ENCODE data around the gene PSMB7.

The PSMB7 gene

DNA sequence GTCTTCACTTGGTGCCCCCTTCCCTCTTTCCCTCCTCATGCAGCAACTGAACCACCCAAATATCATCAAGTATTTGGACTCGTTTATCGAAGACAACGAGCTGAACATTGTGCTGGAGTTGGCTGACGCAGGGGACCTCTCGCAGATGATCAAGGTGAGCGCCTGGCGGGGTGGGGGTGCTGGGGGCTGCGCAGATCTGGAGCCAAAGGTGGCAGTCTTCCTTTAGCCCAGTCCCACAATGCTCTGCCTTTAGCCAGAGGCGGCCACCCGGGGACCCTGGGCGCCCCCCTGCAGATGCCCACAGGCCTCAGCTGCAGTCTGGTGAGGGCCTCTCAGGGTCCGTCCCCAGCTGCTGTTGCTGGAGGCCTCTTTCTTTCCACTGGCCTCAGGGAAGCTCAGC is 93.8 kb downstream of the PSMB7 start:
- no peak for DNase-seq

DNA sequence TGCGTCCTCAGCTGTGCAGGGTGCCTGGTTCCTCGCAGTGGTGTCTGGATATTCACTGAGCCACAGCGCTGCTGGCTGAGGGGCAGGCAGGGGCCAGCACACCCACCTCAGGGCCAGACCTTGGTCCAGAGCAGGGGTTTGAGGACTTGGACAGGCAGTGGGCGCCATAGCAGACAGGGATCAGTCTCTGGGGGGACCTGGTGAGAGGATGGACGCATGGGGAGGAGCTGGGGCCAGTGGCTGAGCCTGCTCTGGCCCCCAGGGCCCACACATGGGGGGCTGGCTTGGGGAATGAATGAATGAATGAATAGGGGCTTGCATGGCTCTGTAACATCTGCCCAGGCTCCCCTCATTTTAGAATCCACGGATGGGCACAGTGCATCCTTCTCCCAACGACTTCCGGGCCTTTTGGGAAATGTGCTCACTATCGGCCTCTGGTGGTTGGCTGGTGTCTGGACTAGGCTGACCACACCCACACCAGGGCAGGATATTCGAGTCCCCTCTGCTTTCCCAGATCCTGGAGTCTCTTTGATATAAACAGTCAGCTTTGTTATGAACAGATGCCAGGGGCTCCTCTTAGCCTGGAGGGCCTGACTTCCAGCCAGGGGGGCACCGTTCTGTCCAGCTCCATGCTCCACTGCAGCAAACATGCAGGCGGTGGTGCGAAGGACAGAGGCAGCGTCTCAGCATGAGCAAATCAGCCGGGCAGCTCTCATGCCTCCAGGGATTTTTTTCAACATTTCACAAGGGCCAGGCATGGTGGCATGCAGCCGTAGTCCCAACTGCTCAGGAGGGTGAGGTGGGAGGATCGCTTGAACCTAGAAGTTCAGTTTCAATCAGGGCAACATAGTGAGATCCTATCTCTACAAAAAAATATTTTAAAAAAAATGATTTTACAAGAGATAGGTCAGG is 94.9 kb downstream of the PSMB7 start:
- DNase-seq: peak; percentile 62 to 78 (median 76)

DNA sequence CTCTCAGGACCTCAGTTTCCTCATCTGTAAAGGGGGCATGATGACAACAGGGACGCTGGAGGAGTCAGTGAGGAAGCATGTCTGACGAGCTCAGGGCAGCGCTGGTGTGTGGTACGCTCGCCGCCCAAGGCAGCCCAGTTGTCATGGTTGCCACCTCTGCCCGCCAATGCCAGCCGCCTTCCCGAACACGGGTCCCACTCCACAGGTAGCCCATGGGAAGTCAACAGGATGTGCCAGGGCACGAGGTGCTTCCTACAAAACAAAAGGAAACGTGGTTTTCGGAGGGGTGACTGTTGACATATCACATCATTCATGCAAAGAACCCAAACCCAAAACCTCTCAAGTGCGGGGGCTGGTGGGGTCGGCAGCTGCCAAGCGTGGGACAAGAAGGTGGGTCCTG is 99.4 kb downstream of the PSMB7 start:
- no peak for DNase-seq

DNA sequence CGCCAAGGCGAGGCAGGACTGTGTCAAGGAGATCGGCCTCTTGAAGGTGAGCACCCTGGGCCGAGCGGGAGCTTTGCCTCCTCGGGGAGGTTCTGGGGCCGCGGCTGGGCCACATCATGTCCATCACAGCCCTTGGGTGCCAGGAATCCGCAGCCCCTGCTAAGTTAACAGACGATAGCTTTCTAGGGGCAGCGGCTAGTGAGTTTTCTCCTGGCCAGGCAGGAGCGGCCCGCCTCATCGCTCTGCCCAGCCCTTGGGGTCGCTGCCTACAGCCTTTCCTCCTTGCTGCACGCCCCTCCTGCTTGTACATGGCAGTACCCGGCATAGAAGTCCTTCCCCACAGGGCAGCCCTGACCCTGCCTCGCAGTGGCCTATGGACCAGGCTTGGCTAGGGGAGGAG is 101.3 kb downstream of the PSMB7 start:
- no peak for DNase-seq

DNA sequence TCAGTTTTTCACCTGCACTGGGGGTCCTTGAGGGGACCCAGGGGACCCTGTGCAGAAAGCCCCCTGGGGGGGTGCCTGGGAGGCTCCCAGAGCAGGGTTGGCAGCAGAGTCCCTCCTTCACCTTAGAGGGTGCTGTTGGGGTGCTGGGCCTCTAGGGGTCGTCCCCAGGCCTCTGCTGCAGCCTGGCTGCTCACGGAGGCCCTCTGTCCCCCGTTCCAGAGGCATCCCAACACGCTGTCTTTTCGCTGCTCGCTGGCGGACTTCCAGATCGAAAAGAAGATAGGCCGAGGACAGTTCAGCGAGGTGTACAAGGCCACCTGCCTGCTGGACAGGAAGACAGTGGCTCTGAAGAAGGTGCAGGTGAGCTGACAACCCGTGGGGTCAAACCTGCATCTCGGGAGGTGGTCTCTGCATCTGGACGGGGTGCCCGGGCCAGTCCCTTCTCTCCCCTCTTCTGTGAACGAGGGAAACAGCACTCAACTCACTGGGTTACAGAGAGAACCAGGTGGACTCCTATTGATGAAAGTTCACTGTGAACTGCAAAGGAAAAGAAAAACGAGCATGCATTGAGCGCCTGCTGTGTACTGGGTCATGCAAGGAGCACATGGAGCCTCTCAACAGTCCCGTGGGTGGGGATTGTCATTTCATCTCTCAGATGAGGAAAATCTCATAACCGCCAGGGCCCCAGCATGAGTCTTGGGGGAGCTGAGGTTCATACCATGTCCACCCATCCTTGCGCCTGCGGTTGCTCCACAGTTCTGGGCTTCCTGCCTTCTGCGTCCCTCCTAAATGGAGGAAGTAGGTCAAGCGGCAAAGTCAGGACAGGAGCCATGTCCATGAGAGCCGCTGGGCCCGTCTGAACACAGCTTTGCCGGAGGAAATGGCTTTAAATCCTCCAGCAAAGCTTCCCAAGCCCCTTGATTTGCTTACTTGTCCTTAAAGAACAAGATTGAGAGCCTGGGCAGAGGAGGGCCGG is 102.7 kb downstream of the PSMB7 start:
- no peak for DNase-seq

DNA sequence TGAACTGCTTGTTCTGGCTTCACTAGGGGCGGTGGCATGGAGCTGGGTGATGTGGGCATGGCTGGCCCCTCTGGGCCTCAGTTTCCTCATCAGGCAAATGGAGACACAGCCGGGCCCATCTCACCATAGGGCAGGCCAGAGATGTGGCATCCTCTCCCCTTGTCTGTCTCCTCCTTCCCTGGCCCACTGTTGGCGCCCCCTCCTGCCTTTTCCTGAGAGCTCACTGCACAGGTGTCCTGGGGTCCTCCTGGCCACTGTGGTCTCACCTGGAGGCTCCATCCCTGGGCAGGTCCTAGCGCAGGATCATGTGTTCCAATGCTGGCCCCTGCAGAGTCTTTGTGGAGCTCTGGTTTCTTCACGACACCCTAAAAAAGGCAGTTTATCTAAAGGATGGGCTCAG is 104.0 kb downstream of the PSMB7 start:
- no peak for DNase-seq

DNA sequence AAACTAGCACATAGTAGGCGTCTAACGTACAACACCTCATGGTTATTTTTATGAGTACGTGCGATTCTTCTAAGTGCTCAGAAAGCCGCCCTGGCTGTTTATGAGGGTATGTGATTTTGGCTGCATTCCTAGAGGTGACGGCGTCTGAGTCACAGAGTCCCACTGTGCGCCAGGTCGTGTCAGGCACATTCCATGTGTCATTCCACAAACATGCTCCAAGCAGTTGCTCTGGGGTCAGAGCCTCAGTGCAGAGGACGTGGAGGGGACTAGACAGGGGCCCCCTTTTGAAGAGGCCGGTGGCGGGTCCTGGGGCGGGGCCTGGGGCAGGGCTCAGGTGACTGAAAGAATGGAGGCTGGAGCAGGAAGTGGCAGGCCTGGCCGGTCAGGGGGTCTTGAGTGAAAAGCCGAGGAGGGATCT is 105.6 kb downstream of the PSMB7 start:
- no peak for DNase-seq

DNA sequence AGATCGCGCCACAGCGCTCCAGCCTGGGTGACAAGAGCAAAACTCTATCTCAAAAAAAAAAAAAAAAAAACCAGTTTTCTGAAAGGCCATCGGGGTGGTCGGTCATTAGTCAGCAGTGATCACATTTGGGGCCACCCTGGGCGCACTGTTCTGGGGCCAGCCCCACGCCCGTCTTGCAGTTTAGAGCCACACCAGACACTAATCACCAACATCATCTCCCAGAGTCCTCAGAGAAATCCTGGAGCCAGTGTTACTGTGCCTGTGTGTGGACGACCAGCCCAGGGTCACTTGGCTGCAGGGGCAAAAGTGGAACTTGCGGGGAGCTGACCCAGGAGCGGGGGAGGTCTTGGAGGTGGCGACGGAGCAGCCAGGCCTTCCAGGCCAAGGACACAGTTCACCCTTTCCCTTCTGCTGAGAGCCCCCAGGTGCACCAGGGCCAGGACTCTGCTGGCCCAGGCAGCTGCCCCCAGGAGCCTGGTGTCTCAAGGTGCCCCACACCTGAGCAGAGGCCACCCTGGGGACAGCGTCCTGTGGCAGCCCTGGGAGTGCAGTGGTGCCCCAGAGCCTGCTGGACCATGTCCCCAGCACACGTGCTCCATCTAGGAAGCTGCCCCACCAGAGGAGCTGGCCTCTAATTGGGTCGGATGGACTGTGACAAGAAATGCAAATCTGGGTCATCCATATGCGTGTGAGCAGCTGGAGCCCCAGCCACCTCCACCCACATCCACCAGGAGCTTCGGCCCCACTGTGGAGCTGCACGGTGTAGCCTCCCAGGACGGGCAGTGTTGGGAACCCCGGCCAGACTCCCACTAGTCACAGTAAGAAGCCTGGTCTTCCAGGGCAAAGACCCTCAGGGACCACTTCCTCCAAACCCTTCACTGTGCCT is 106.4 kb downstream of the PSMB7 start:
- no peak for DNase-seq

DNA sequence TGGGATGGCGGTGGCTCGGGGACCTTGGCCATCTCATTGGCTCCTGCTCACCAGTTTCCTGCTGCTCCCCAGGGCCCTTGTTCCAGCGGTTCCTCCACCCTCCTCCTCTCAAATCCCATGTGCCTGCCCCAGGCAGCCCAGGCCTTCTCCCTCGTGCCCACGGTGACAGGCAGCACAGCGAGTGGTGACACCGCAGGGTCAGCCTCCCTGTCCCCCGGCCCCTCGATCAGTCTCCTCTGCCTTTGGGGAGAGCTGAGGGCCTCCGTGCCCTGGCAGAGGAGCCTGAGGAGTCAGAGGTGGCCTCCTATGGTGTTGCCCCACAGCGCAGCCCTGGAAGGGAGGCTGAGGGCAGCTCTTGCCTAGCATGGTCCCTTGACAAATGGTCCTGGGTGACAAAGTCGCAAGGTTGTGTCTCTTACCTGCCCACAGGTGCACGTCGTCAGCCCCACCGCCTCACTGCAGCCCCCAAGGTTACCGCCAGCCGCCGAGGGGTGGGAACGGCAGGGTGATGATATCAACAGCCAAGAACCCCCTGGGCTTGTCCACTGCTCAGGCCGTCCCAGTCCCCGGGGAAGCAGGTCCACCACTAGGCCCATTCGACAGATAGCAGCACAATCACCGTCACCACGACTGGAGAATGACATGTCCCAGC is 107.7 kb downstream of the PSMB7 start:
- no peak for DNase-seq

DNA sequence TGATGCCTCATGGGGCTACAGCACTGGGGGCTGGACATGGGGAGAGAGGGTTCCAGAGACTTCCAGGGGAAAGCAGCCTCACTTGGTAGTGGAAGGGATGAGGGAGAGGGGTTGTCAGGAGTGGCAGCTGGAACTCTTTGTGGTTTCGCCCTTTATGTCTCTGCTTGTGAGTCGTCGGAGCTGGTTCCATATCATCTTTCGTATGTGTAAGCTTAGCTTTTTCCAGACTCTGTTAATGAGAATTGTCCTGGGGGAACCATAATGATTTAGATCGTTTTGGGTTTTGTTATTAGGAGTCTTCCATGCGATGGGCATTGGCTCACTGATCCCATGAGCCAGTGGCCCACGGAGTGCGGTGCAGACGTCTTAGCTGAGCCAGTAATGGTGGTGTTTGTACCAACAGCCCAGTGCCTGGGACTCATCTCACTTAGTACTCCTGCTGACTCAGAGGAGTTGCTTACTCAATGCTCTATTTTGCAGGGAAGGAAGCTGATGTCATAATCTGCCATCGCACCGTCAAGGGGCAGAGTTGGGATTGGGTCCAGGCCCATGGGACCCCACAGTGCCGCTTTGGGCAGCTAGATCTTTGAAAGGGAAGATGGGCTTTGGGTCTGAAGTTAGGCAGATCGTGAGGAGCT is 109.0 kb downstream of the PSMB7 start:
- peak; percentile 73 to 85 (median 81) for DNase-seq

DNA sequence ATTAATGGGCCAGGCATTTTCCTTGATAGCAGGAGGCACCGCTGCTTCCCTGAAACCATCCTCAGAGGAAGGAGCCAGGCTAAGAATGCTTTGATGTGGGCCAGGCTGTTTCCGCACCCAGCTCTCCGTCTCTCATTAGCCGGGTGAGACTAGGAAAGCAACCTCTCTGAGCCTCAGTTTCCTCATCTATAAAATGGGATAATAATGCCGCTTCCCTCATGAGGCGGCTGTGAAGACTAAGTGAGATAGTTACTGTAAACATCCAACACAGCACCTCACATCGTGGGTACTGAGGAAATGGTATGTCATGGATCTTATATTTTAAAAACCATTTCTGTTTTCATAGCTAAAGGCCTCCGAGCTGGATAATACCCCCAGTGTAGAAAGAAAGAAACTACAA is 111.0 kb downstream of the PSMB7 start:
- DNase-seq: no peak

DNA sequence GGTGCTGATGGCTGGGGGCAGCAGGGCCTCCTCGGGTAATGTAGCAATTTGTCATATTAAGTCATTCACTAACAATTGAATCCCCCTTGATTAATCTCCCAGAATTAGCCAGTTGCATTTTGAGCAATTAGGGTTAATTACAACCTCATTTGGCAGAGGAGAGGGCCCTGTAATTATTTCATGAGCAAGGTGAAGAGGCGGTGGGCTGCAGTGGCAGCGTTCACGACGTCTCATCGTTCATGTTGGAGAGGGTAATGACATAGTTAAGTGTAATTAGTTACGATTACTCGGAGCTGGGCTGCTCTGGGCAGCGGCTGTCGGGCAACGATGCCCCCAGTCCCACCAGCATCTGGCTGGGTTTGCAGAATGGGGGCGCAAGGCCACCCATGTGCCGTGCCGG is 111.5 kb downstream of the PSMB7 start:
- DNase-seq: no peak

Data from suppressor macrophage treated with lipopolysaccharide for 1 hour (primary cell).